Thyroid gland (tissue), 4 donors: Measurements from ENCODE around the gene ENTR1. TPM values are rescaled to one million over a fixed set of nuclear protein-coding genes. Genes with fewer than 3 reads are reported as not detected.

Experiments used
- DNase-seq, 2 donors: peaks; one replicate each; pipeline ENCODE4 v3.0.0-alpha.2; 2019
- H3K27ac ChIP-seq, 3 donors: fragments of 200-600 bp; sonication (generic); 1 replicate in 2 of 3; 2 replicates in 1 of 3; pipeline ENCODE4 v1.5.1; 2016 to 2019; ENCODE audit warnings: mild to moderate bottlenecking in 1 of 3, moderate library complexity in 1 of 3
- H3K27me3 ChIP-seq: fragments of 200-600 bp; sonication (generic); one replicate; pipeline ENCODE4 v1.5.1; 2019
- H3K36me3 ChIP-seq, 2 donors: fragments of 200-600 bp; sonication (generic); one replicate each; pipeline ENCODE4 v1.5.1; 2016 to 2019
- H3K4me1 ChIP-seq, 2 donors: fragments of 200-600 bp; sonication (generic); one replicate each; pipeline ENCODE4 v1.5.1; 2017 to 2019
- H3K4me3 ChIP-seq, 3 donors: fragments of 200-600 bp; sonication (generic); replicated peaks in 1 of 3; 1 replicate in 2 of 3; 2 replicates in 1 of 3; pipeline ENCODE4 v1.5.1; 2016; ENCODE audit warnings: mild to moderate bottlenecking in 1 of 3
- H3K9me3 ChIP-seq: fragments of 200-600 bp; sonication (generic); one replicate; pipeline ENCODE4 v1.5.1; 2017
- CTCF ChIP-seq, 6 experiments: fragments of 200-600 bp in 3 of 6; fragments of 450-650 bp in 3 of 6; sonication (generic) in 3 of 6; IDR thresholded peaks; one replicate each; pipeline ENCODE4 v1.5.1; 2016 to 2019; ENCODE audit warnings: antibody characterized with exemption in 6 of 6, mild to moderate bottlenecking in 2 of 6, inconsistent platforms in 1 of 6, moderate library complexity in 1 of 6
- POLR2A ChIP-seq, 2 donors: fragments of 450-650 bp; IDR thresholded peaks; one replicate each; pipeline ENCODE4 v1.6.1; 2017; ENCODE audit warnings: antibody characterized with exemption in 2 of 2, mild to moderate bottlenecking in 2 of 2, moderate library complexity in 1 of 2
- WGBS, 2 donors: methylation state at CpG; one replicate each; pipeline ENCODE4 v1.1.5; 2017; 5-methylcytosine and 5-hydroxymethylcytosine counted together
- intact Hi-C: fragments of 100-400 bp; cut with DNase I; formaldehyde crosslinking; loops from one replicate; pipeline ENCODE4 v1.15.1; 2023
- total RNA-seq, 4 donors: library from RNA; depleted of rRNA; stranded (reverse); fragments of >200 nt; gene quantifications; one replicate each; pipeline ENCODE4 v1.2.3, GENCODE V29; 2016

The ENTR1 gene
- total RNA-seq, 4 donors from 2014 or later, result 27.9 to 46.1 (median 33.9) TPM

GRCh38 chr9:136352682-136353081 is 57.7 kb downstream of the ENTR1 start:
- peak; percentile 87 to 93 for DNase-seq
- intact Hi-C loops, result no loop called here
- no peak overlapping the region for H3K4me3 ChIP-seq
- no peak overlapping the region for H3K27ac ChIP-seq
- TF ChIP-seq CTCF (IDR thresholded peaks at IDR 0.05), result no peak
- TF ChIP-seq POLR2A (IDR thresholded peaks at IDR 0.05), result no peak
- no peaks in the 10 kb centered on the region for H3K27me3 ChIP-seq
- no peaks in the 10 kb centered on the region for H3K36me3 ChIP-seq
- 24 to 49% methylated on average over 5 to 9 of the region's 16 CpGs for WGBS, 2 donors
- H3K9me3 ChIP-seq, result no peaks in the 10 kb centered on the region
- H3K4me1 ChIP-seq, result peaks cover 8 to 18% of the 10 kb centered on the region in 2 donors

Other genes starting within 250 kb of the ENTR1 start
- gene LHX3, start 205.5 kb downstream of the ENTR1 start, total RNA-seq, result not detected
- 10 to 100 TPM in 3 of 4 donors, 1 to 10 TPM in 1; 8.9 to 19.1 (median 11.2) TPM for gene QSOX2, start 164.8 kb downstream of the ENTR1 start, total RNA-seq
- gene CCDC187, start 106.5 kb downstream of the ENTR1 start, total RNA-seq, result 1 to 10 TPM; 5.2 to 9.1 (median 6.2) TPM
- gene GPSM1, start 83.1 kb downstream of the ENTR1 start, total RNA-seq, result 10 to 100 TPM in 3 of 4 donors, 1 to 10 TPM in 1; 5.9 to 18.1 (median 12.2) TPM
- gene DNLZ, start 46.9 kb downstream of the ENTR1 start, total RNA-seq, result 10 to 100 TPM; 16.2 to 58.4 (median 23.1) TPM
- 1 to 10 TPM in 1 of 4 donors, under 1 TPM in 3; 0.27 to 1.5 (median 0.74) TPM for gene CARD9, start 36.9 kb downstream of the ENTR1 start, total RNA-seq
- gene SNAPC4, start 10.4 kb downstream of the ENTR1 start, total RNA-seq, result 1 to 10 TPM; 7.0 to 8.0 (median 7.5) TPM
- 10 to 100 TPM; 28.8 to 48.2 (median 39.0) TPM for gene PMPCA, start within 50 bp of the ENTR1 start, total RNA-seq
- 10 to 100 TPM; 10.2 to 21.3 (median 13.4) TPM for gene INPP5E, start 29.2 kb upstream of the ENTR1 start, total RNA-seq
- gene SEC16A, start 72.4 kb upstream of the ENTR1 start, total RNA-seq, result 10 to 100 TPM; 47.7 to 73.8 (median 62.5) TPM
- gene NOTCH1, start 135.4 kb upstream of the ENTR1 start, total RNA-seq, result 10 to 100 TPM; 19.6 to 35.4 (median 23.2) TPM